IMR-90 (cell line): ENCODE measurements around the gene PHPT1. TPM values are rescaled to one million over a fixed set of nuclear protein-coding genes. Genes with fewer than 3 reads are reported as not detected.

ENCODE experiments used
- ATAC-seq: fragments of 200-7000 bp; cut with Tn5 transposase; 2 replicates; pipeline ENCODE4 v1.9.1; 2020; ENCODE audit warnings: low read depth, mild to moderate bottlenecking, moderate library complexity
- BruUV-seq: library from RNA; stranded (reverse); fragments of 400-500 nt; replicated peaks from 2 replicates; lab custom pipeline; 2021; lab: Mats Ljungman, UMichigan
- CTCF ChIA-PET: fragments of 300-600 bp; formaldehyde crosslinking; extraction: SDS; loops from one replicate; lab custom pipeline; 2021; ENCODE audit warnings: antibody characterized with exemption; lab: Yijun Ruan, JAX
- POLR2A ChIA-PET: fragments of 300-600 bp; sonication (Branson Sonifier 250); formaldehyde crosslinking; loops from one replicate; lab custom pipeline; 2022; ENCODE audit warnings: antibody characterized with exemption; ENCODE audit not compliant: unreplicated experiment; lab: Charles Lee
- DNase-seq: peaks from one replicate; pipeline ENCODE4 v3.0.0; 2013
- H2AFZ ChIP-seq: replicated peaks from 2 replicates; pipeline ENCODE3; 2013; ENCODE audit warnings: low read length, mild to moderate bottlenecking; ENCODE audit not compliant: poor library complexity
- H2AK5ac ChIP-seq: 2 replicates; pipeline ENCODE4 v1.6.1; 2013; ENCODE audit warnings: low read depth, low read length, inconsistent platforms
- H2AK9ac ChIP-seq: replicated peaks from 2 replicates; pipeline ENCODE3; 2013; ENCODE audit warnings: mild to moderate bottlenecking, low read depth, low read length, moderate library complexity; ENCODE audit not compliant: poor library complexity
- H2BK120ac ChIP-seq: 2 replicates; pipeline ENCODE4 v1.6.1; 2013; ENCODE audit warnings: low read depth, low read length, inconsistent platforms
- H2BK15ac ChIP-seq: 3 replicates; pipeline ENCODE4 v1.6.1; 2013; ENCODE audit warnings: low read depth, low read length, inconsistent platforms
- H2BK20ac ChIP-seq: 2 replicates; pipeline ENCODE4 v1.6.1; 2013; ENCODE audit warnings: low read depth, mild to moderate bottlenecking, inconsistent platforms, low read length, moderate library complexity
- H2BK5ac ChIP-seq: 2 replicates; pipeline ENCODE4 v1.6.1; 2013; ENCODE audit warnings: mild to moderate bottlenecking, low read depth, low read length, inconsistent platforms; ENCODE audit not compliant: poor library complexity, severe bottlenecking
- H3K14ac ChIP-seq: replicated peaks from 2 replicates; pipeline ENCODE4 v1.6.1; 2013; ENCODE audit warnings: low read depth, low read length, inconsistent platforms
- H3K18ac ChIP-seq: 2 replicates; pipeline ENCODE4 v1.6.1; 2013; ENCODE audit warnings: low read depth, low read length, control low read depth
- H3K23ac ChIP-seq: 2 replicates; pipeline ENCODE4 v1.6.1; 2013; ENCODE audit warnings: low read depth, low read length, inconsistent platforms
- H3K27ac ChIP-seq: 2 replicates; pipeline ENCODE4 v1.5.1; 2013; ENCODE audit warnings: mild to moderate bottlenecking, control low read depth, low read length; ENCODE audit not compliant: insufficient read depth
- H3K27me3 ChIP-seq: 2 replicates; pipeline ENCODE4 v1.6.1; 2013; ENCODE audit warnings: low read length; ENCODE audit not compliant: control insufficient read depth, insufficient read depth
- H3K36me3 ChIP-seq: 2 replicates; pipeline ENCODE4 v1.6.1; 2013; ENCODE audit warnings: low read length, mixed read lengths; ENCODE audit not compliant: control insufficient read depth, insufficient read depth
- H3K4ac ChIP-seq: 2 replicates; pipeline ENCODE4 v1.6.1; 2013; ENCODE audit warnings: low read depth, low read length, inconsistent platforms
- H3K4me1 ChIP-seq: 2 replicates; pipeline ENCODE4 v1.6.1; 2013; ENCODE audit warnings: low read length, mixed read lengths; ENCODE audit not compliant: control insufficient read depth, insufficient read depth
- H3K4me2 ChIP-seq: 2 replicates; pipeline ENCODE4 v1.6.1; 2013; ENCODE audit warnings: low read depth, mild to moderate bottlenecking, control low read depth, low read length, moderate library complexity
- H3K4me3 ChIP-seq: 2 replicates; pipeline ENCODE4 v1.5.1; 2013; ENCODE audit warnings: low read depth, mild to moderate bottlenecking, control low read depth, low read length, moderate library complexity; ENCODE audit not compliant: insufficient read depth
- H3K56ac ChIP-seq: 2 replicates; pipeline ENCODE4 v1.6.1; 2013; ENCODE audit warnings: low read length, inconsistent platforms; ENCODE audit not compliant: insufficient read depth; ENCODE audit errors: extremely low read depth
- H3K79me1 ChIP-seq, 2 experiments: 2 replicates each; pipeline ENCODE4 v1.6.1; 2013; ENCODE audit warnings: low read length in 2 of 2, inconsistent platforms in 1 of 2, low read depth in 1 of 2
- H3K9ac ChIP-seq: 2 replicates; pipeline ENCODE4 v1.6.1; 2013; ENCODE audit warnings: low read depth, low read length, control low read depth
- H3K9me1 ChIP-seq: 2 replicates; pipeline ENCODE4 v1.6.1; 2013; ENCODE audit warnings: low read length, inconsistent platforms; ENCODE audit not compliant: insufficient read depth
- H3K9me3 ChIP-seq: 2 replicates; pipeline ENCODE4 v1.6.1; 2013; ENCODE audit warnings: low read length; ENCODE audit not compliant: control insufficient read depth, insufficient read depth
- H4K20me1 ChIP-seq: 2 replicates; pipeline ENCODE4 v1.6.1; 2013; ENCODE audit warnings: low read length, inconsistent platforms; ENCODE audit not compliant: insufficient read depth
- H4K5ac ChIP-seq: 2 replicates; pipeline ENCODE4 v1.6.1; 2013; ENCODE audit warnings: mild to moderate bottlenecking, low read depth, low read length, control low read depth
- H4K8ac ChIP-seq, 2 experiments: 2 replicates each; pipeline ENCODE4 v1.6.1; 2013; ENCODE audit warnings: low read depth in 2 of 2, low read length in 2 of 2, control low read depth in 1 of 2, inconsistent platforms in 1 of 2
- H4K91ac ChIP-seq: 2 replicates; pipeline ENCODE4 v1.6.1; 2013; ENCODE audit warnings: low read depth, low read length, inconsistent platforms; ENCODE audit not compliant: insufficient read depth
- CEBPB ChIP-seq: IDR thresholded peaks from 2 replicates; pipeline ENCODE4 v1.6.1; 2012; ENCODE audit warnings: low read depth, low read length, improper control_type of control experiment
- MXI1 ChIP-seq: IDR thresholded peaks from 2 replicates; pipeline ENCODE4 v1.6.1; 2012; ENCODE audit warnings: low read depth, mild to moderate bottlenecking, low read length, moderate library complexity, borderline replicate concordance
- RFX5 ChIP-seq: IDR thresholded peaks from 2 replicates; pipeline ENCODE4 v1.8.0; 2012; ENCODE audit warnings: low read depth, mild to moderate bottlenecking, low read length, moderate library complexity
- USF2 ChIP-seq: fragments of 150-350 bp; IDR thresholded peaks from 2 replicates; pipeline ENCODE4 v1.6.1; 2017; ENCODE audit warnings: mild to moderate bottlenecking, antibody characterized with exemption, low read length, low read depth
- WGBS, 2 experiments: methylation state at CpG; one replicate each; pipeline versions ENCODE4 v1.1.5 to v1.1.7; 2013; ENCODE audit warnings: missing lambda C conversion rate in 2 of 2; ENCODE audit not compliant: insufficient read length in 1 of 2; ENCODE audit errors: extremely low coverage in 2 of 2; 5-methylcytosine and 5-hydroxymethylcytosine counted together
- dilution Hi-C: fragments of 300-500 bp; cut with HindIII; formaldehyde crosslinking; loops from one replicate; pipeline ENCODE4 v1.14.3; 2018; ENCODE audit warnings: low sequenced_read_pairs; ENCODE audit not compliant: unreplicated experiment
- in situ Hi-C: fragments of 300-500 bp; cut with MboI; formaldehyde crosslinking; loops from 3 replicates; pipeline ENCODE4 v1.14.3; 2019; ENCODE audit warnings: low sequenced_read_pairs, inconsistent platforms, mixed read lengths
- intact Hi-C: fragments of 100-400 bp; cut with micrococcal nuclease; formaldehyde crosslinking; loops from 2 replicates; pipeline ENCODE4 v1.10.0; 2022
- polyA plus RNA-seq, 3 experiments: library from polyadenylated mRNA; depleted of rRNA; stranded (reverse); fragments of >200 nt; gene quantifications; 2 replicates each; pipeline ENCODE4 v1.2.3, GENCODE V29; 2012; ENCODE audit warnings: low replicate concordance in 1 of 3
- total RNA-seq: library from RNA; depleted of rRNA; stranded (reverse); fragments of >200 nt; gene quantifications from 2 replicates; pipeline ENCODE4 v1.2.3, GENCODE V29; 2012

Gene PHPT1
- total and polyA plus RNA-seq, 2 of the 4 experiments (the other 2 are of a cell fraction) = 79.8 to 214 TPM

DNA sequence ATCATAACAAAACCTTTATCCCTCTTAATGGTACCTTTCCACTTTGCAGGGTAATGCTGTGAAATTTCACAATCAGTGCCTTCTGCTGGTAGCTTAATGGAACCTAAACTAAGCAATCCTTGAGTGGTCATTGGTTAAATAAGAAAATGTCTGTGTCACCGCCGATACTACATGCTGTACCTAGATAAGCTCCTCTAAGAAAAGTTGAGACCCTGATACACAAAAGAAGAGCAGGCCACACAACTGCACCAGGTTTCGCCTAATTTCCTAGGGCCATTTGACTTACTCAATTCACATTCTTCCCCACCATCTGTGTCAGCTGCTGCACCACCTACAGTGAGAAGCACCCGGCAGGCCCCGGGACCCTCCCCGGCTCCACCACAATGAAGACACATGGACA lies 25.9 kb downstream of the PHPT1 start:
- Histone ChIP-seq H4K91ac (no peak overlapping the region), H3K9me3 (peaks cover 7% of the 10 kb centered on the region), H4K8ac (no peak overlapping the region), H3K18ac (no peak overlapping the region), H4K20me1 (no peaks in the 10 kb centered on the region), H3K14ac (no peak overlapping the region), H3K23ac (no peak overlapping the region), H2BK120ac (no peak overlapping the region), H2AK9ac (peak overlapping the region; percentile 45), H2BK15ac (no peak overlapping the region), H3K4me3 (no peak overlapping the region), H3K27me3 (no peaks in the 10 kb centered on the region), H3K56ac (no peak overlapping the region), H3K36me3 (no peaks in the 10 kb centered on the region), H2BK5ac (no peak overlapping the region), H3K79me1 (no peaks in the 10 kb centered on the region), H3K4ac (no peak overlapping the region), H3K27ac (no peak overlapping the region), H3K9ac (no peak overlapping the region), H4K5ac (no peak overlapping the region), H3K9me1 (no peaks in the 10 kb centered on the region), H3K4me2 (no peak overlapping the region), H2AK5ac (no peak overlapping the region), H3K4me1 (no peaks in the 10 kb centered on the region), H2BK20ac (no peak overlapping the region), H2AFZ (no peak overlapping the region)
- ChIA-PET CTCF (no interaction called here), POLR2A (no interaction called here)
- dilution Hi-C loops (no loop called here), in situ Hi-C loops (no loop called here), intact Hi-C loops (no loop called here)
- TF ChIP-seq MXI1 = no peak
- TF ChIP-seq CEBPB = peak; percentile 23; the same call in 1 of the 2 replicates
- no peak for TF ChIP-seq USF2
- TF ChIP-seq RFX5 = no peak
- no peak for DNase-seq
- ATAC-seq = no peak
- no TSS peak for BruUV-seq
- WGBS, 2 experiments = 71% methylated on average over 3 of the region's 6 CpGs; no CpG with 5 or more reads in 1 of the 2 experiments
